GM21723 (cell line): ENCODE data around the gene CORO2B.

Experiments used
- ATAC-seq: cut with Tn5 transposase; IDR thresholded peaks from one replicate; pipeline ENCODE4 v1.9.1; 2021; ENCODE audit warnings: mild to moderate bottlenecking, moderate library complexity; ENCODE audit not compliant: unreplicated experiment

The CORO2B gene

DNA sequence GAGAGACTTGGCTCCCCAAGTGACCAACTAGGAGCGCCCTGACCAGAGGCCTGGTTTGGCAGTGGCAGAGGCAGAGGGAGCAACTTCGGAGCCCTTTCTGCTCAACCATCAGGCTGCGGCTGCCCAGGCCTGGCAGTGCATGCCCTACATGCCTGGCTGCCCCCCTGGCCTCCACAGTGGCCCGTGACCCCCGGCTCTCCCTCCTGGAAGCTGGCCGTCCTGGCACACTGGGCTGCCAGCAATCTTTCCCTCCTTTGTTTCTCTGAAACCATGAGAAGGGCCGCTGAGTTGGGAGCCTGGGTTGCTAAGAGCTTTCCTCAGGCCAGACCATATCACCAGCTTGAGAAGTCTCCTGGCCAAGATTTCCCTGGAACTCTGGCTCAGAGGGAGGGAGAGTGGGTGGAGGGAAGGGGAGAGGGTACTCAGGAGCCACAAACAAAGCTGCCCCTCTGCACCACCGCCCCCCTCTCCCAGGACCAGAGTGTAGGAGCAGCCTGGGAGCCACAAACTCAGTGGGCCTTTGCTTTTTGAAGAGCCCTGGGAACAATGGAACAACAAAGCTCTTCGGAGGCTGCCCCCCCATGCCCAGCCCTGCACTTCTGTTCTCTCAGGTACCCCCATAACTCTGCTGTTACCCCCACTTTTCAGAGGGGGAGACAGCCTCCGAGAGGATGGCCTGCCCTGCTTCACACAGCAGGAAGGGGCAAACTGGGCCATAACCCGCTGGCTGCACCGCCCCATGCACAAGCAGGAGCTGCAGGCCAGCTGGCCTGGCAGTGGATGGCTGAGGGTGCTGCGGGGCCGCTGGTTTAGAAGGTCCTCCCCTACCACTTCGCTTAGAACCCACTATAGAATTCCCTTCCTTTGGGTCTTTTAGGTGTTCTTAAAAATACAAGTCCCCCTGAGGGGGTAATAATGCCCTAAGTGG lies 11.3 kb downstream of the CORO2B start:
- ATAC-seq = no peak

DNA sequence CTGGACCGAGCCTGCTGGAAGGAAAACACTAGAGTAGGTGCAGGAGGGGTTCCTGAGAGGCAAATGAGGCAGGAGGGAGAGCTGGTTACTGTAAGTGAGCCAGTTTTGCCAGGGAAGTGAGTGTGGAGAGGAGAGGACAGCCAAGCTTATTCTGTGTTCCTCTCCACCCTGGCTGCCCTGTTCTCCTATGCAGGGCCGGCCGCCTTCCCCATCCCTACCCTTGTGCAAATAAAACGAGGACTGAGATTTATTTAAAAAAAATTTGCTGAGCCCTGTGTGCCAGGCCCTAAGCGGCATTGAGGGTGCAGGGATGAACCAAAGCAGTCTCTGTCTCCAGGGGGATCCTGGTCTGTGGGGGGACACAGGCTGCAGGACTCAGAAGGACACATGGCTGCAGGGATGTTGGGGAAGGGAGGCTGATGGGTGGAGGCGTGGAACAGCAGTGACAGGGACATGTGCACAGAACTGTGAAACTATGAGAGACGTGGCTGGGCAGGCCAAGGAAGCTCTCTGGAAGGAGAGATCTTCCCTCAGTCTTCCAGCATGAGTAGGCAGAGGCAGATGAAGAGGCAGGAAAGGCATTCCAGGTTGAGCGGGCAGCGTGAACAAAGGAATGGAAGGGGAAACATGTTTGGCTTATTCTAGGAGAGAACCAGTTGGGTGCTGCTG lies 12.1 kb downstream of the CORO2B start:
- no peak for ATAC-seq

DNA sequence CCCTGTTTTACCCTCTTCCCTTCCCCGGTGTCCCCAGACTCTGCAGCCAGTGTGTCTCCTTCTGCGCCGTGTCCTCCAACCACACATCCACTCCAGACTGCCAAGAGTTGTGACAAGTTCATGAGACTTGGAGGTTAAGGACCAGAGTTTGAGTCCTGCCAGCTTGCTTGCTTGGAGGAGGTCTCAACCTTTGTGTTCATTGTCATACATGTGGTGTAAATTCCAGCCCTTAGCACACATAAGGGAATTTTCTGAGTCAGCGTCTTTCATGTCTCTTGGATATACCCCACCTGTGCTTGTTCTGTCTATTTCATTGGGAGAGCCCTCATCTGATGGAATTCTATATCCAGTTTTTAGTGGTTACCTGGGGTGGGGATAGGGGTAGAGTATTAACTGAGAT lies 13.3 kb downstream of the CORO2B start:
- ATAC-seq = no peak

DNA sequence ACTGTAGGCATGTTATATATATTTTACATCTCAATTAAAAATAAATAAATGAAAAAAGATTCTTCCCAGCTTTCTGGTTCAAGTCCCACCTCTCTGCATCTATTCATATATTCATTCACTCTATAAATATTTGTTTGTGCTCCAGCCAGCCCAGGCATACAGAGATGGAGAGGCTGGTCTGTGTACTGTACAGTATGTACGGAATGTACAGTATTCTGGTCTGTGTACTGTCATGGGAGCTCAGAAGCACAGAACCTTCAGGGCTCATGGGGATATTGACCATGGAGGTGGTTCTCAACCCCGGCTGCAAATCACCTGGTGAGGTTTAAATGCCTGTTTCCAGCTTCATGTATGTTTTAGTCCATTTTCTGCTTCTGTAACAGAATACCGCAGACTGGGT lies 13.8 kb downstream of the CORO2B start:
- ATAC-seq = no peak

GRCh38 chr15:68593341-68593740 lies 14.5 kb downstream of the CORO2B start:
- ATAC-seq = no peak

DNA sequence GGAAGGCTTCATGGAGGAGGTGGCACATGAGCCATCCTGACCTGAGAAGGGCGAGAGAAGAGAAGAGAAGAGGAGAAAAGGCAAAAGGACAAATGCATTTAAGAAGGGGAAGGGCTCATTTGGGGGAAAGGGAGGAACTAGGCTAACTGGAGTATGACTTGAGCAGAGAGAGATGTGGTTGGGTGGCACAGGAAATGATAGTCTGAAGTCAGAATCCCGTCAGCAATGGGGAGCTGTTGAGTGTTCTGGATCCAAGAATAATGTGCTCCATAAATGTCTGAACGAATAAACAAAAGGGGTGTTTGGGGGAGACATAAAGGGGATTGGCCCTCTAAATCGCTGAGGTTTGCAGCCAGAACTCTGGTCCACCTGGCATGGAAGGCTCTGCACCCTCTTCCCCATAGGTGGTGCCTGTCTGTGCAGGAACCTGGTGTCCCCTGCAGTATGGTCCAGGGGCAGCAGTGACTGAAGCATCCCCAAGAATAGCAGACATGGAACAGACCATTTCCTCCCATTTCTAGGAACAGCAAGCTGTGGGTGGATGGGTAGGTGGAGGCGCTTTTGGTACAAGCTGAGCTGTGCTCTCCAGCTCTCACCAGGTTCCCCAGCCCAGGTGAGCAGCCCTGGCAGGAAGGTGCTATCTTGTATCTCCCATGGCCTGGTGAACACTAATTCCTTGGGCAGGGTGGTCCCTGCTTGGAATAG lies 15.2 kb downstream of the CORO2B start:
- no peak for ATAC-seq

DNA sequence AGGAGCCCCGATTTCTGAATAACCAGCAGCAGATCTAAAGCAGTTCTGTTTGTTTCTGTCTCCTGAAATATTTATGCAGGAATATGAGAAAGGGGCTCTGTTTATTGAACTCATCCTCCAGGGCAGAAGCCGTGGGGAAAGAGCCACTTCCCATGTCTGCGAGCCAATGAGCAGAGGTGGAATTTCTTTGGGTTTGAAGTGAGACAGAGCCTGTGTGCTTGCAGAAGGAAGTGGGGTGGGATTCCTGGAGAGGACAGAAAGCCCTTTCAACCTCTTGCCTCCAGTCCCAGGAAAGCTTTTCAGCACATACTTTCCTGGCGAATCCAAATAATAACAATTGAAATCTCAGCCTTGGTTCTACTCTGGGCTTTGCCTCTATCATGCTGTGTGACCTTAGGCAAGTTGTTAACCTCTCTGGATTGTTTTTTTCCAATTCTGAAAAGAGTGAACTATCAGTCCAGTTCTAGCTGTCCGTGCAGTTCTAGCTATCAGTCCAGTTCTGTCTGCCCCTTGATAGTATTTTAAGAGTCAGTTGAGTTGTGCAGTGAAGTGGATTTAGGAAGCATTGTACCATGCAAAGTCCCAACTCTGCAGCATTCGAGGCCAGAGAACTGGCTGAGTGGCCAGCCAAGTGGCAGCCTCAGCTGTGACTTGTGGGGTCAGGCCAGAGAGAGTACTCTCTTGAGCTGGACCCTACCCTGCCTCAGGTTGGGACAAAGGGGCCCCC lies 15.9 kb downstream of the CORO2B start:
- no peak for ATAC-seq

GRCh38 chr15:68595260-68595564 lies 16.4 kb downstream of the CORO2B start:
- no peak for ATAC-seq

DNA sequence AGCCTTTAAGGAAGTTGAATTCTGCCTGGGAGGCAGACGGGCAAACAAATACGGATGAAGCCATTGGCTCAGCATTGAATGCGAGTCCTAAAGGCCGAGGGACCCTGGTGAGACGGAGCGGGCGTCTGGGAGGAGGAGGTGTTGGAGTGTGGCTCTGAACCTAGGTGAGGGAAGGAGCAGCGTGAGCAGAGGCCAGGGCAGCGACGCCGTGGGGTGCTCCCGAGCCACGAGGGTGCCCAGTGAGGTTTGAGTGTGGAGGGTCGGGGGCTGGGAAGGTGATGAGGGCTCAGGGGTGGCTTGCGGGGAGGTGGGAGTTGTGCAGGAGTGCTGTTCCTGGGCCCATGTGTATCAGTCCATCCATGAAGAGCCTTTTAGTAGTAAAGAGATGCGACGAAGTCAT lies 17.0 kb downstream of the CORO2B start:
- no peak for ATAC-seq

- ATAC-seq = no peak
Observed at GRCh38 chr15:68596691-68597090, 17.9 kb downstream of the CORO2B start.

DNA sequence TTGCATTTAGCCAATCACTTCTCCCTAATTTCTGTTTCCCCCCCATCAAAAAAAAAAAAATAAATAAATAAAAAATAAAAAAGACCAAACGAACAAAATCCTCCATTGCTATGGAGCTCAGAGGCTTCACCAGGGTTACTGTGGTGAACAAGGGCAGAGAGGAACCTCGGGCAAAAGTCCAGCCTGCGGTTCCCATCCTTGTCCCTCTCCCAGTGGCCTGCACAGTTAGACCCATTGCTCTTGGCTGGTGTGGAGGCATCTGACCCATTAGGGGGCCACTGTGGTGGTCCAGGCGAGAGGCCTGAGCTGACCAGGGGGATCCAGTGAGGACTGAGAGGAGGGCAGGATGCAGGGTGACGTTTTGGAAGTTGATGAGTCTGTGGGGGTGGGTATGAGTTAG lies 18.8 kb downstream of the CORO2B start:
- no peak for ATAC-seq

GRCh38 chr15:68598171-68599152 lies 19.7 kb downstream of the CORO2B start:
- no peak for ATAC-seq

DNA sequence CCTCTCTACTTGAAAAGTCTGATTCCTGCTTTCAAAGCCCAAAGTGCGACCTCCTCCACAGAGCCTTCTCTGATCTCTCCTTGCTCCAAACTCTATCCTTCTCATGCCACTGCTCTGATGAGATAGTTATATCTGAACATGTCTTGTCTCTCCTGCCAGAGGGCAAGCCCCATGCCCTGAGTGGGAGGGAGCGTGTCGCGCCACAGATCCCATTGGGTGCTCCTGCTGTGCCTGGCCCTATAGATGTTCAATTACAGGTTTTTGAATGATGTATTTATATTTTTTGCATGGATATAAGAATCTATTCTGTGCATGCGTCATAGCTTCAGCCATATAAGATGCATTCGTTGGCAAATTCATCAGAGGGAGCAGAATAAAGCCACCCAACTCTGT lies 20.4 kb downstream of the CORO2B start:
- no peak for ATAC-seq

DNA sequence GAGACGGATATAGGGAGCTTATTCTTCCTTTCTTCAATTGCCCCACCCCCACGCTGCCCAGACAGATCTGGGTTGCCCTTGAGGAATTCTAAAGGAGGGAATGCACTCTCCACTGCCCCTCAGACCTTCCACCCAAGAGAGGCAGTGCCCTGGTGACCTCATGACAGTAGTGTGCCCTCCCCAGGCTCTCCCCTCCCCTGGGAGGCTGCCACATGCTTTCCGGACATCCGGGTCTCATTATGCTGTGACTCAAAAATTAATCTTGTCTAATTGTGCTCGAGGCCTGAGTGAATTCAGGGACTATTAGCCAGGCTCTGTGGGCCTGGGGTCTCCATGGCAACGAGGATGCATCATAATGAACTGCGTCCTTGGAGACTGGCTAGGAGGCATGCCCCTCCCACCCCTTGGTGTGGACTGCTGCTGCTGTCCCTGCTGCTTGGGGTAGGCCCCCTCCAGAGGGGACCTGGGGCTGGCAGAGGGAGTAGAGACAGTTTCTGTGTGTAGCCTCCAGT lies 20.8 kb downstream of the CORO2B start:
- no peak for ATAC-seq

DNA sequence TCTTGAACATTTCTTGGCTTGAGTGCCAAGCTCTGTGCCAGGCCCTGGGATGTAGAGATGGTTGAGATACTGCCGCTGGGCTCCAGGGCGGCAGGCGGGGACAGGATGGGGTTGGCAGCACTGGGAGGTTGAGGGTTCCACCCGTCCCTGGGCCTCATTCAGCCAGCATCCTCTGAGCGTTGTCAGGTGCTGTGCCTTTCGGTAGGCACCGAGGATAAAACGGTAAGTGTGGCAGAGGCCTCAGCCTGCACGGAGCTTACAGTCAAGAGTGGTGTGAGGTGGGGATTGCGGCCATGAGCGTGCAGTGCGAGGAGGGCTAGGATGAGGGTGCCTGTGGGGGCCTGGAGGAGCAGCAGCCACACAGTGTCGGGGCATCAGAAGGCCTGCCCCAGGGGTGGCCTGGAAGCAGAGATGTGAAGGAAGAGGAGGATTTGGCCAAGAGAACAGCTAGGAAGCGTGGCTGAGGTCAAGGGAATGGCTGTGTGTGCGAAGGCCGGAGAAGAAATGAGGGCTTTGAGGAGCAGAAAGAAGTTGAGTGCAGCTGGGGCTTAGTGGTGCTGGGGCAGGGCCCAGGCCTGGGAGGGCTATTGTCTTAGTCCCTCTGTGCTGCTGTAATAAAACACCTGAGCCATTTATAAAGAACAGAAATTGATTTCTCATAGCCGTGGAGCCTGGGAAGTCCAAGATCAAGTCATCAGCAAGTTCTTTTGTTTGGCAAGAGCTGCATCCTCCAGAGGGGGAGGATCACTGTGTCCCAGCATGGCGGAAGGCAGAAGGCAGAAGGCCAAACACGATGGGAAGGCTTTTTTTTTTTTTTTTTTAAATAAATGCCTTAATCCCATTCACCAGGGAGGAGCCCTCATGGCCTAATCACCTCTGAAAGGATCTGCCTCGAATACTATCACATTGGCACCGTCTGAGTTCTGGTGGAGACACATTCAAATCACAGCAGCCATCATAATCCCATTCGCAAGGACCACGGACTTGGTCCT lies 22.7 kb downstream of the CORO2B start:
- no peak for ATAC-seq

GRCh38 chr15:68602459-68603215 lies 23.8 kb downstream of the CORO2B start:
- no peak for ATAC-seq

GRCh38 chr15:68603216-68603595 lies 24.4 kb downstream of the CORO2B start:
- ATAC-seq = no peak

DNA sequence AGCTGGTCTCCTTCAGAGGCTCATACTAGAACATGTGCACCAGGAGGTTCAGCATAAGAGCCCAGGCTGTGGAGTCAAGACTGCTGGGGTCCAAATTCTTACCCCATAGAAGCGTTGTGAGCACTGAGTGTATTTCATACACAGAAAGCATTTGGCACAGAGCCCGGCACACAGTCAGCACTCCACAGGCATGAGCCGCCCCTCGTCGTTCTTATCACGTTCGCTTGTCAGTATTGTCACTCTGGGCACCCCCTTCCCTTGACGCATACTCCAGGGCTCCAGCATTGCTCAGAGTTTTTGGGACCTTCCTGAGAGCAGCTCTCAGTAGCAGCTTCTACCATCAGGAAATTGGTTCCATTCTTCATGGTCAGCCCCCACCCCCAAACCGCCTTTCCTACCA lies 25.2 kb downstream of the CORO2B start:
- no peak for ATAC-seq
